ENCODE data around the gene MARCHF3. TPM values are rescaled to one million over a fixed set of nuclear protein-coding genes. Genes with fewer than 3 reads are reported as not detected.

The MARCHF3 gene
- total RNA-seq, 1 experiment from 2014 or later: 0.61 TPM

GRCh38 chr5:126953640-126954039 lies 76.7 kb downstream of the MARCHF3 start:
- POLR2A ChIA-PET: no interaction called here
- no peak for DNase-seq
- intact Hi-C loops (cut with micrococcal nuclease; ENCODE audit: unreplicated experiment): no loop called here
- no peaks in the 10 kb centered on the region for H3K36me3 ChIP-seq (ENCODE audit: control insufficient read depth, insufficient read depth, low read length)
- H3K9me3 ChIP-seq: no peaks in the 10 kb centered on the region
- Mint-ChIP-seq H3K36me3 (ENCODE audit: insufficient read depth, unreplicated experiment) (no peaks in the 10 kb centered on the region), H3K27me3 (ENCODE audit: insufficient read depth, unreplicated experiment) (peaks cover 2% of the 10 kb centered on the region), H3K27ac (ENCODE audit: unreplicated experiment) (no peak overlapping the region), H3K9me3 (ENCODE audit: unreplicated experiment) (no peaks in the 10 kb centered on the region), H3K4me3 (ENCODE audit: unreplicated experiment) (no peak overlapping the region), H3K4me1 (ENCODE audit: low read depth, unreplicated experiment) (no peaks in the 10 kb centered on the region)
- no TSS peak for BruUV-seq (replicated peaks)
- no peak for TF ChIP-seq CTCF (IDR thresholded peaks at IDR 0.05; ENCODE audit: insufficient read depth in 1 of 2, low read depth in 1 of 2, low read length in 1 of 2, severe bottlenecking in 1 of 2, unreplicated experiment in 1 of 2)
- no peaks in the 10 kb centered on the region for H3K27me3 ChIP-seq (replicated peaks; ENCODE audit: control insufficient read depth, insufficient read depth, low read length)
- no peaks in the 10 kb centered on the region for H3K4me1 ChIP-seq
- H3K4me3 ChIP-seq (ENCODE audit: low read depth, low read length): no peak overlapping the region
- CTCF ChIA-PET: no interaction called here

GRCh38 chr5:126949475-126949874 lies 80.9 kb downstream of the MARCHF3 start:
- ChIA-PET POLR2A (no interaction called here), CTCF (no interaction called here)
- no peaks in the 10 kb centered on the region for H3K36me3 Mint-ChIP-seq (ENCODE audit: insufficient read depth, unreplicated experiment)
- BruUV-seq (replicated peaks): no TSS peak
- H3K27ac Mint-ChIP-seq (ENCODE audit: unreplicated experiment): no peak overlapping the region
- H3K4me3 ChIP-seq (ENCODE audit: low read depth, low read length): no peak overlapping the region
- H3K27me3 ChIP-seq (replicated peaks; ENCODE audit: control insufficient read depth, insufficient read depth, low read length): no peaks in the 10 kb centered on the region
- no peak for DNase-seq
- peaks cover 9% of the 10 kb centered on the region for H3K27me3 Mint-ChIP-seq (ENCODE audit: insufficient read depth, unreplicated experiment)
- TF ChIP-seq CTCF (IDR thresholded peaks at IDR 0.05; ENCODE audit: insufficient read depth in 1 of 2, low read depth in 1 of 2, low read length in 1 of 2, severe bottlenecking in 1 of 2, unreplicated experiment in 1 of 2): no peak
- no peaks in the 10 kb centered on the region for H3K9me3 Mint-ChIP-seq (ENCODE audit: unreplicated experiment)
- H3K4me1 Mint-ChIP-seq (ENCODE audit: low read depth, unreplicated experiment): no peaks in the 10 kb centered on the region
- H3K36me3 ChIP-seq (ENCODE audit: control insufficient read depth, insufficient read depth, low read length): no peaks in the 10 kb centered on the region
- H3K4me3 Mint-ChIP-seq (ENCODE audit: unreplicated experiment): no peak overlapping the region
- intact Hi-C loops (cut with micrococcal nuclease; ENCODE audit: unreplicated experiment): no loop called here
- no peaks in the 10 kb centered on the region for H3K9me3 ChIP-seq
- H3K4me1 ChIP-seq: no peaks in the 10 kb centered on the region

- Mint-ChIP-seq H3K4me1 (ENCODE audit: low read depth, unreplicated experiment) (no peaks in the 10 kb centered on the region), H3K9me3 (ENCODE audit: unreplicated experiment) (no peaks in the 10 kb centered on the region), H3K36me3 (ENCODE audit: insufficient read depth, unreplicated experiment) (no peaks in the 10 kb centered on the region), H3K27me3 (ENCODE audit: insufficient read depth, unreplicated experiment) (peaks cover 9% of the 10 kb centered on the region), H3K4me3 (ENCODE audit: unreplicated experiment) (no peak overlapping the region), H3K27ac (ENCODE audit: unreplicated experiment) (no peak overlapping the region)
- CTCF ChIA-PET: no interaction called here
- Histone ChIP-seq H3K9me3 (no peaks in the 10 kb centered on the region), H3K36me3 (ENCODE audit: control insufficient read depth, insufficient read depth, low read length) (no peaks in the 10 kb centered on the region), H3K4me1 (no peaks in the 10 kb centered on the region), H3K27me3 (replicated peaks; ENCODE audit: control insufficient read depth, insufficient read depth, low read length) (no peaks in the 10 kb centered on the region), H3K4me3 (ENCODE audit: low read depth, low read length) (no peak overlapping the region)
- no TSS peak for BruUV-seq (replicated peaks)
- intact Hi-C loops (cut with micrococcal nuclease; ENCODE audit: unreplicated experiment): no loop called here
- DNase-seq: no peak
- POLR2A ChIA-PET: no interaction called here
- TF ChIP-seq CTCF (IDR thresholded peaks at IDR 0.05; ENCODE audit: insufficient read depth in 1 of 2, low read depth in 1 of 2, low read length in 1 of 2, severe bottlenecking in 1 of 2, unreplicated experiment in 1 of 2): no peak
Observed at GRCh38 chr5:126948453-126948852, 81.9 kb downstream of the MARCHF3 start.
